Activated CD4-positive, CD25-positive, alpha-beta regulatory T cell treated with anti-CD3 and anti-CD28 coated beads, Interleukin-2, amount 50 U/mL, for 16 hours (primary cell): ENCODE measurements around the gene E2F8.

ENCODE experiments used
- DNase-seq: peaks from one replicate; pipeline ENCODE4 v3.0.0-alpha.2; 2020; ENCODE audit warnings: low read depth, low spot score

Gene E2F8

GRCh38 chr11:19187114-19187832 lies 53.5 kb downstream of the E2F8 start:
- no peak for DNase-seq

GRCh38 chr11:19185516-19186052 lies 55.2 kb downstream of the E2F8 start:
- DNase-seq, result no peak

GRCh38 chr11:19185036-19185435 lies 55.7 kb downstream of the E2F8 start:
- no peak for DNase-seq

- no peak for DNase-seq
Measured at GRCh38 chr11:19183646-19184045, 57.1 kb downstream of the E2F8 start.

- DNase-seq, result no peak
Measured at GRCh38 chr11:19181531-19182261, 59.0 kb downstream of the E2F8 start.

GRCh38 chr11:19176629-19177186 lies 64.0 kb downstream of the E2F8 start:
- no peak for DNase-seq
